Measurements from ENCODE around the gene HTR2A.

DNA sequence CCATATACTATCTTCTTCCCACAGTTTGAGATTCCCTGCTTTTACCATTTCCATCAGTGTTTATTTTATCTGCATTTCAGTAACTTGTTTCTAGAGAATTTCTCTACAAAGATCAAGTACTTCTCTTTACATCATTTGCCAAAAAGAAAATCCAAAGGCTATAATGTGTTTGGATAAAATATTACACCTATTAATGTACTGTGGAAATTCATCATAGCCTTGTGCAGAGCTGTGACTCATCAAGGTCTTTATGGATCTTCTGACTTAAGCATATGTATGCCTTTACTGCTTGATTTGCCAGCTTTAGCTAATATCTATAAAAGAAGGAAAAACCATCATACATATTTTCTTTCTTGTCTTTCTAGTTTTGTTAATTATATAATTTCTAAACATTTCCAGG, 9.6 kb upstream of the HTR2A start:
- TF ChIP-seq POLR2A (IDR thresholded peaks at IDR 0.05; ENCODE audit: low read depth, low read length) (no peak), POLR2AphosphoS5 (IDR thresholded peaks at IDR 0.05; ENCODE audit: low read depth, low read length) (no peak)

All from GM12891 (cell line).